ENCODE results near the gene BTAF1. TPM values are rescaled to one million over a fixed set of nuclear protein-coding genes. Genes with fewer than 3 reads are reported as not detected.

Gene BTAF1
- total RNA-seq, 1 donor from 2014 or later, result 19.9 TPM

GRCh38 chr10:92001995-92002394 is 78.4 kb downstream of the BTAF1 start:
- intact Hi-C loops (cut with DNase I), result no loop called here
- Histone ChIP-seq H3K27ac (no peak overlapping the region), H3K4me3 (no peak overlapping the region), H3K4me1 (no peaks in the 10 kb centered on the region), H3K27me3 (no peaks in the 10 kb centered on the region), H3K36me3 (peaks cover 16 to 54% of the 10 kb centered on the region in 2 donors), H3K9me3 (no peaks in the 10 kb centered on the region)
- DNase-seq (ENCODE audit: low spot score in 2 of 2), result no peak
- TF ChIP-seq, protein P1, sequence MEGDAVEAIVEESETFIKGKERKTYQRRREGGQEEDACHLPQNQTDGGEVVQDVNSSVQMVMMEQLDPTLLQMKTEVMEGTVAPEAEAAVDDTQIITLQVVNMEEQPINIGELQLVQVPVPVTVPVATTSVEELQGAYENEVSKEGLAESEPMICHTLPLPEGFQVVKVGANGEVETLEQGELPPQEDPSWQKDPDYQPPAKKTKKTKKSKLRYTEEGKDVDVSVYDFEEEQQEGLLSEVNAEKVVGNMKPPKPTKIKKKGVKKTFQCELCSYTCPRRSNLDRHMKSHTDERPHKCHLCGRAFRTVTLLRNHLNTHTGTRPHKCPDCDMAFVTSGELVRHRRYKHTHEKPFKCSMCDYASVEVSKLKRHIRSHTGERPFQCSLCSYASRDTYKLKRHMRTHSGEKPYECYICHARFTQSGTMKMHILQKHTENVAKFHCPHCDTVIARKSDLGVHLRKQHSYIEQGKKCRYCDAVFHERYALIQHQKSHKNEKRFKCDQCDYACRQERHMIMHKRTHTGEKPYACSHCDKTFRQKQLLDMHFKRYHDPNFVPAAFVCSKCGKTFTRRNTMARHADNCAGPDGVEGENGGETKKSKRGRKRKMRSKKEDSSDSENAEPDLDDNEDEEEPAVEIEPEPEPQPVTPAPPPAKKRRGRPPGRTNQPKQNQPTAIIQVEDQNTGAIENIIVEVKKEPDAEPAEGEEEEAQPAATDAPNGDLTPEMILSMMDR (IDR thresholded peaks at IDR 0.05), result no peak

DNA sequence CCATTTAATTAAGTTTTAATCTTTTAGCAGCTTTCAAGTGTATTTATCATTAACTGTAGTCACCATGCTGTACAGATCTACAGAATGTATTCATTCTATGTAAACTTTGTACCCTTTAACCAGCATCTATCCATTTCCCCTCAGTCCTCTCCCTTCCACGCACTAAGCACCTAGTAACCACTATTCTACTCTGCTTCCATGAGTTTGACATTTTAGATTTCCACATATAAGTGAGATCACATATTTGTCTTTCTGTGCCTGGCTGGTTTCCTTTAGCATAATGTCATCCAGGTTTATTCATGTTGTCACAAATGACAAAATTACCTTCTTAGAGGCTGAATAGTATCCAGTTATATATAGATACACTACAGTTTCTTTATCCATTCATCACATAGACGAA is 79.7 kb downstream of the BTAF1 start:
- intact Hi-C loops (cut with DNase I), result no loop called here
- TF ChIP-seq, protein P1 (IDR thresholded peaks at IDR 0.05), result no peak

GRCh38 chr10:92005978-92006377 is 82.4 kb downstream of the BTAF1 start:
- Histone ChIP-seq H3K27ac (no peak overlapping the region), H3K36me3 (peaks cover 9 to 49% of the 10 kb centered on the region in 2 donors), H3K4me1 (no peaks in the 10 kb centered on the region), H3K9me3 (no peaks in the 10 kb centered on the region), H3K27me3 (no peaks in the 10 kb centered on the region), H3K4me3 (no peak overlapping the region)
- TF ChIP-seq, protein P1 (IDR thresholded peaks at IDR 0.05), result no peak
- intact Hi-C loops (cut with DNase I), result no loop called here
- no peak for DNase-seq (ENCODE audit: low spot score in 2 of 2)

More for the DNA sequence above, 79.7 kb downstream of the BTAF1 start:
- no peak overlapping the region for H3K4me3 ChIP-seq
- no peak overlapping the region for H3K27ac ChIP-seq
- H3K9me3 ChIP-seq, result no peaks in the 10 kb centered on the region
- H3K36me3 ChIP-seq, result peaks cover 10 to 45% of the 10 kb centered on the region in 2 donors
- no peaks in the 10 kb centered on the region for H3K4me1 ChIP-seq
- no peaks in the 10 kb centered on the region for H3K27me3 ChIP-seq
- no peak for DNase-seq (ENCODE audit: low spot score in 2 of 2)

DNA sequence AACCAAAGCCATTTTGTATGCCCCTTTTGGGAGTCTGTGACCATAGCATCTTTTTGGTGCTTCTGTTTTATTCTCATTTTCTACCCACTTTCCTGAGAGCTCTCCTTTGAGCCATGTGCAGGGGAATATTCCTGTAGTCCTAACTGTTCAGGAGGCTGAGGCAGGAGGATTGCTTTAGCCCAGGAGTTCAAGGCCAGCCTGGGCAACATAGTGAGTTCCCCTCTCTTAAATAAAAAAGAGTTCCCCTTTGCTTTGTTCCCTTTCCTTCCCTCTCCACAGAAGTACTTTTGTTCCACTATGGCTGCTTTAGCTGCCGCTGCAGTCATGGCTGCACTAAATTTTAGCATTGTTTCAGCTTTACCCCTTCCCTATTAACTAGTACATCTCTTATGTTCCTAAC is 85.9 kb downstream of the BTAF1 start:
- intact Hi-C loops (cut with DNase I), result no loop called here
- no peak for DNase-seq (ENCODE audit: low spot score in 2 of 2)
- Histone ChIP-seq H3K27ac (no peak overlapping the region), H3K4me3 (no peak overlapping the region), H3K4me1 (no peaks in the 10 kb centered on the region), H3K36me3 (peaks cover 16 to 45% of the 10 kb centered on the region in 2 donors), H3K9me3 (no peaks in the 10 kb centered on the region), H3K27me3 (no peaks in the 10 kb centered on the region)
- TF ChIP-seq, protein P1 (IDR thresholded peaks at IDR 0.05), result no peak

- H3K4me1 ChIP-seq, result no peaks in the 10 kb centered on the region
- TF ChIP-seq, protein P1 (IDR thresholded peaks at IDR 0.05), result no peak
Observed at GRCh38 chr10:92010047-92010735, 86.6 kb downstream of the BTAF1 start.

More at GRCh38 chr10:92010047-92010735, 86.6 kb downstream of the BTAF1 start:
- Histone ChIP-seq H3K4me3 (no peak overlapping the region), H3K27me3 (no peaks in the 10 kb centered on the region), H3K27ac (no peak overlapping the region), H3K9me3 (no peaks in the 10 kb centered on the region), H3K36me3 (peaks cover 20 to 44% of the 10 kb centered on the region in 2 donors)
- intact Hi-C loops (cut with DNase I), result no loop called here
- no peak for DNase-seq (ENCODE audit: low spot score in 2 of 2)
